GM23338 (cell line): ENCODE data around the gene NAA16. TPM values are rescaled to one million over a fixed set of nuclear protein-coding genes. Genes with fewer than 3 reads are reported as not detected.

Experiments
- ATAC-seq: fragments of 200-7000 bp; cut with Tn5 transposase; 3 replicates; pipeline ENCODE4 v1.9.1; 2020
- DNase-seq: peaks from one replicate; pipeline ENCODE4 v3.0.0-alpha.2; 2015; ENCODE audit warnings: low spot score
- H2AFZ ChIP-seq: fragments of 200-600 bp; sonication (generic); 2 replicates; pipeline ENCODE4 v1.8.0; 2016; ENCODE audit warnings: antibody characterized with exemption, mild to moderate bottlenecking, moderate library complexity
- H3F3A ChIP-seq: fragments of 200-600 bp; sonication (generic); replicated peaks from 2 replicates; pipeline ENCODE4 v1.8.0; 2017; ENCODE audit warnings: antibody characterized with exemption, mixed run types, low read depth
- H3K27ac ChIP-seq: fragments of 200-600 bp; sonication (generic); 2 replicates; pipeline ENCODE4 v1.6.1; 2016; ENCODE audit warnings: low read depth
- H3K27me3 ChIP-seq: fragments of 200-600 bp; sonication (generic); 2 replicates; pipeline ENCODE4 v1.8.0; 2016; ENCODE audit warnings: mild to moderate bottlenecking, mixed run types, moderate library complexity; ENCODE audit not compliant: insufficient read depth
- H3K36me3 ChIP-seq: fragments of 200-600 bp; sonication (generic); 2 replicates; pipeline ENCODE4 v1.8.0; 2016; ENCODE audit warnings: mild to moderate bottlenecking; ENCODE audit not compliant: insufficient read depth
- H3K4me1 ChIP-seq: fragments of 200-600 bp; sonication (generic); 2 replicates; pipeline ENCODE4 v1.8.0; 2016; ENCODE audit warnings: mild to moderate bottlenecking, moderate library complexity; ENCODE audit not compliant: insufficient read depth
- H3K4me2 ChIP-seq: fragments of 200-600 bp; sonication (generic); 2 replicates; pipeline ENCODE4 v1.7.1; 2017; ENCODE audit warnings: mixed run types
- H3K4me3 ChIP-seq: fragments of 200-600 bp; sonication (generic); 2 replicates; pipeline ENCODE4 v1.6.1; 2016; ENCODE audit warnings: mixed run types
- H3K79me2 ChIP-seq: fragments of 200-600 bp; sonication (generic); replicated peaks from 2 replicates; pipeline ENCODE4 v1.8.0; 2017; ENCODE audit warnings: mild to moderate bottlenecking; ENCODE audit not compliant: insufficient read depth
- H3K9me2 ChIP-seq: fragments of 200-600 bp; sonication (generic); 2 replicates; pipeline ENCODE4 v1.8.0; 2017; ENCODE audit not compliant: insufficient read depth
- H4K20me1 ChIP-seq: fragments of 200-600 bp; sonication (generic); replicated peaks from 2 replicates; pipeline ENCODE4 v1.8.0; 2017; ENCODE audit warnings: mild to moderate bottlenecking; ENCODE audit not compliant: insufficient read depth
- H3K27ac Mint-ChIP-seq: 2 replicates; pipeline ENCODE4 v1.8.0; 2020; ENCODE audit warnings: inconsistent platforms, mild to moderate bottlenecking, moderate library complexity, mixed read lengths
- H3K27me3 Mint-ChIP-seq: 3 replicates; pipeline ENCODE4 v1.8.0; 2022; ENCODE audit warnings: low read depth, mild to moderate bottlenecking, moderate library complexity, mixed read lengths, inconsistent platforms; ENCODE audit not compliant: insufficient read depth, poor library complexity
- H3K36me3 Mint-ChIP-seq: 3 replicates; pipeline ENCODE4 v1.8.0; 2021; ENCODE audit warnings: low read depth, mild to moderate bottlenecking, inconsistent platforms, moderate library complexity, mixed read lengths
- H3K4me1 Mint-ChIP-seq: 3 replicates; pipeline ENCODE4 v1.8.0; 2020; ENCODE audit warnings: mild to moderate bottlenecking, inconsistent platforms, mixed read lengths
- H3K4me3 Mint-ChIP-seq: 3 replicates; pipeline ENCODE4 v1.8.0; 2021; ENCODE audit warnings: moderate library complexity, mild to moderate bottlenecking, inconsistent platforms, mixed read lengths
- H3K9me3 Mint-ChIP-seq: 3 replicates; pipeline ENCODE4 v1.8.0; 2020; ENCODE audit warnings: moderate library complexity, mild to moderate bottlenecking, inconsistent platforms, mixed read lengths
- CREB1 ChIP-seq: fragments of 250-450 bp; sonication (Bioruptor Pico); IDR thresholded peaks from 2 replicates; pipeline ENCODE4 v1.5.0; 2020; ENCODE audit warnings: low read depth, mild to moderate bottlenecking, moderate library complexity
- EZH2 ChIP-seq: fragments of 200-600 bp; sonication (generic); IDR thresholded peaks from one replicate; pipeline ENCODE4 v1.8.0; 2017; ENCODE audit warnings: antibody characterized with exemption, mild to moderate bottlenecking, low read depth; ENCODE audit not compliant: unreplicated experiment
- EZH2phosphoT487 ChIP-seq: fragments of 200-600 bp; sonication (generic); IDR thresholded peaks from one replicate; pipeline ENCODE4 v1.8.1; 2018; ENCODE audit warnings: antibody characterized with exemption; ENCODE audit not compliant: unreplicated experiment
- JUNB ChIP-seq: IDR thresholded peaks from one replicate; pipeline ENCODE4 v1.6.1; 2016; ENCODE audit warnings: antibody characterized with exemption; ENCODE audit not compliant: unreplicated experiment
- NANOG ChIP-seq: IDR thresholded peaks from 2 replicates; pipeline ENCODE4 v1.6.1; 2016; ENCODE audit warnings: antibody characterized with exemption, borderline replicate concordance
- POLR2AphosphoS5 ChIP-seq: IDR thresholded peaks from 2 replicates; pipeline ENCODE4 v1.6.1; 2016; ENCODE audit warnings: antibody characterized with exemption, low read depth
- REST ChIP-seq: IDR thresholded peaks from one replicate; pipeline ENCODE4 v1.6.1; 2018; ENCODE audit warnings: antibody characterized with exemption; ENCODE audit not compliant: unreplicated experiment
- STAT1 ChIP-seq: IDR thresholded peaks from one replicate; pipeline ENCODE4 v1.6.1; 2016; ENCODE audit warnings: antibody characterized with exemption; ENCODE audit not compliant: unreplicated experiment
- ZNF114 ChIP-seq: fragments of 250-450 bp; sonication (Bioruptor Pico); IDR thresholded peaks from 2 replicates; pipeline ENCODE4 v1.5.0; 2020; ENCODE audit warnings: mild to moderate bottlenecking, moderate library complexity
- ZNF331 ChIP-seq: fragments of 250-450 bp; sonication (Bioruptor Pico); IDR thresholded peaks from 2 replicates; pipeline ENCODE4 v1.5.0; 2020; ENCODE audit warnings: low read depth, mild to moderate bottlenecking, moderate library complexity
- ZNF462 ChIP-seq: fragments of 250-450 bp; sonication (Bioruptor Pico); IDR thresholded peaks from 2 replicates; pipeline ENCODE4 v1.5.0; 2020; ENCODE audit warnings: mild to moderate bottlenecking, moderate library complexity
- polyA plus RNA-seq: library from polyadenylated mRNA; unstranded; fragments of >200 nt; fragmentation: Nextera tagmentation; extraction: Ambion mirVana; gene quantifications from 2 replicates; pipeline ENCODE4 v1.2.1, GENCODE V29; 2016
- total RNA-seq: library from RNA; depleted of rRNA; stranded (reverse); fragments of >200 nt; shearing (Covaris generic); gene quantifications from 2 replicates; pipeline ENCODE4 v1.2.3, GENCODE V29; 2014
- TF ChIP-seq, protein P1 (sequence below): IDR thresholded peaks from 2 replicates; pipeline ENCODE4 v1.6.1; 2016; ENCODE audit warnings: antibody characterized with exemption
- TF ChIP-seq, protein P2 (sequence below), 2 experiments: fragments of 200-600 bp in 1 of 2; sonication (generic) in 1 of 2; conservative IDR thresholded peaks; 2 replicates each; pipeline versions ENCODE4 v1.5.1 to v1.6.1; 2016 to 2017; ENCODE audit warnings: antibody characterized with exemption in 2 of 2, low read depth in 2 of 2, mild to moderate bottlenecking in 2 of 2, moderate library complexity in 1 of 2

Gene NAA16
- total and polyA plus RNA-seq, 2 experiments from 2014 or later = 42.3 to 51.7 TPM

- ATAC-seq (no peak), DNase-seq (no peak)
- TF ChIP-seq POLR2AphosphoS5 (no peak), EZH2phosphoT487 (no peak), STAT1 (no peak), CREB1 (CRISPR knock-in tag) (no peak), JUNB (no peak), ZNF331 (CRISPR knock-in tag) (no peak), REST (no peak), ZNF114 (CRISPR knock-in tag) (no peak), ZNF462 (CRISPR knock-in tag) (no peak), EZH2 (no peak), NANOG (no peak)
- TF ChIP-seq, protein P1, sequence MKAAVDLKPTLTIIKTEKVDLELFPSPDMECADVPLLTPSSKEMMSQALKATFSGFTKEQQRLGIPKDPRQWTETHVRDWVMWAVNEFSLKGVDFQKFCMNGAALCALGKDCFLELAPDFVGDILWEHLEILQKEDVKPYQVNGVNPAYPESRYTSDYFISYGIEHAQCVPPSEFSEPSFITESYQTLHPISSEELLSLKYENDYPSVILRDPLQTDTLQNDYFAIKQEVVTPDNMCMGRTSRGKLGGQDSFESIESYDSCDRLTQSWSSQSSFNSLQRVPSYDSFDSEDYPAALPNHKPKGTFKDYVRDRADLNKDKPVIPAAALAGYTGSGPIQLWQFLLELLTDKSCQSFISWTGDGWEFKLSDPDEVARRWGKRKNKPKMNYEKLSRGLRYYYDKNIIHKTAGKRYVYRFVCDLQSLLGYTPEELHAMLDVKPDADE = no peak
- TF ChIP-seq, protein P2, sequence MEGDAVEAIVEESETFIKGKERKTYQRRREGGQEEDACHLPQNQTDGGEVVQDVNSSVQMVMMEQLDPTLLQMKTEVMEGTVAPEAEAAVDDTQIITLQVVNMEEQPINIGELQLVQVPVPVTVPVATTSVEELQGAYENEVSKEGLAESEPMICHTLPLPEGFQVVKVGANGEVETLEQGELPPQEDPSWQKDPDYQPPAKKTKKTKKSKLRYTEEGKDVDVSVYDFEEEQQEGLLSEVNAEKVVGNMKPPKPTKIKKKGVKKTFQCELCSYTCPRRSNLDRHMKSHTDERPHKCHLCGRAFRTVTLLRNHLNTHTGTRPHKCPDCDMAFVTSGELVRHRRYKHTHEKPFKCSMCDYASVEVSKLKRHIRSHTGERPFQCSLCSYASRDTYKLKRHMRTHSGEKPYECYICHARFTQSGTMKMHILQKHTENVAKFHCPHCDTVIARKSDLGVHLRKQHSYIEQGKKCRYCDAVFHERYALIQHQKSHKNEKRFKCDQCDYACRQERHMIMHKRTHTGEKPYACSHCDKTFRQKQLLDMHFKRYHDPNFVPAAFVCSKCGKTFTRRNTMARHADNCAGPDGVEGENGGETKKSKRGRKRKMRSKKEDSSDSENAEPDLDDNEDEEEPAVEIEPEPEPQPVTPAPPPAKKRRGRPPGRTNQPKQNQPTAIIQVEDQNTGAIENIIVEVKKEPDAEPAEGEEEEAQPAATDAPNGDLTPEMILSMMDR (conservative IDR thresholded peaks at IDR 0.05; ENCODE audit: low read depth in 2 of 2) = no peak
- Mint-ChIP-seq H3K4me3 (no peak overlapping the region), H3K36me3 (peaks cover 72% of the 10 kb centered on the region), H3K4me1 (no peaks in the 10 kb centered on the region), H3K27ac (no peak overlapping the region), H3K27me3 (no peaks in the 10 kb centered on the region), H3K9me3 (no peaks in the 10 kb centered on the region)
- Histone ChIP-seq H3K4me3 (no peak overlapping the region), H3F3A (no peaks in the 10 kb centered on the region), H3K9me2 (no peaks in the 10 kb centered on the region), H2AFZ (no peak overlapping the region), H3K79me2 (no peaks in the 10 kb centered on the region), H3K27me3 (no peaks in the 10 kb centered on the region), H3K4me2 (no peak overlapping the region), H4K20me1 (no peaks in the 10 kb centered on the region; the same call in 1 of the 2 replicates), H3K4me1 (no peaks in the 10 kb centered on the region), H3K36me3 (peaks cover 37% of the 10 kb centered on the region; the same call in 1 of the 2 replicates), H3K27ac (no peak overlapping the region)
Measured at GRCh38 chr13:41370736-41371135, 59.7 kb downstream of the NAA16 start.
